Trophoblast cell (in vitro differentiated cells and primary cell): ENCODE results near the gene ATL2.

Experiments
- DNase-seq, 2 donors: peaks; one replicate each; pipeline ENCODE4 v3.0.0-alpha.2; 2016
- H2AFZ ChIP-seq: 2 replicates; pipeline ENCODE4 v1.6.1; 2013; ENCODE audit warnings: low read length, moderate library complexity, mild to moderate bottlenecking; ENCODE audit not compliant: insufficient read depth, poor library complexity
- H2AK5ac ChIP-seq: 2 replicates; pipeline ENCODE4 v1.6.1; 2013; ENCODE audit warnings: mild to moderate bottlenecking, low read length
- H2BK120ac ChIP-seq: 2 replicates; pipeline ENCODE4 v1.6.1; 2013; ENCODE audit warnings: low read length, mild to moderate bottlenecking, moderate library complexity; ENCODE audit not compliant: insufficient read depth, poor library complexity
- H2BK12ac ChIP-seq: 2 replicates; pipeline ENCODE4 v1.6.1; 2013; ENCODE audit warnings: mild to moderate bottlenecking, low read length, moderate library complexity
- H2BK5ac ChIP-seq: 2 replicates; pipeline ENCODE4 v1.6.1; 2013; ENCODE audit warnings: low read length, low read depth, moderate library complexity, mild to moderate bottlenecking; ENCODE audit not compliant: poor library complexity
- H3K14ac ChIP-seq: 2 replicates; pipeline ENCODE4 v1.6.1; 2013; ENCODE audit warnings: mild to moderate bottlenecking, low read length
- H3K18ac ChIP-seq: 2 replicates; pipeline ENCODE4 v1.6.1; 2013; ENCODE audit warnings: mild to moderate bottlenecking, low read length
- H3K23ac ChIP-seq: 2 replicates; pipeline ENCODE4 v1.6.1; 2013; ENCODE audit warnings: low read length
- H3K27ac ChIP-seq: 2 replicates; pipeline ENCODE4 v1.5.1; 2013; ENCODE audit warnings: low read depth, mild to moderate bottlenecking, inconsistent platforms, low read length, moderate library complexity
- H3K27me3 ChIP-seq: 2 replicates; pipeline ENCODE4 v1.6.1; 2013; ENCODE audit warnings: inconsistent platforms, mild to moderate bottlenecking, low read length, moderate library complexity; ENCODE audit not compliant: insufficient read depth
- H3K36me3 ChIP-seq, 2 experiments: 1 replicate in 1 of 2; 2 replicates in 1 of 2; pipeline ENCODE4 v1.6.1; 2013; ENCODE audit warnings: low read length in 2 of 2, mild to moderate bottlenecking in 2 of 2, moderate library complexity in 1 of 2; ENCODE audit not compliant: insufficient read depth in 2 of 2, control insufficient read depth in 1 of 2
- H3K4ac ChIP-seq: 2 replicates; pipeline ENCODE4 v1.6.1; 2013; ENCODE audit warnings: low read depth, mild to moderate bottlenecking, low read length, moderate library complexity
- H3K4me1 ChIP-seq, 2 experiments: 1 replicate in 1 of 2; 2 replicates in 1 of 2; pipeline ENCODE4 v1.6.1; 2013; ENCODE audit warnings: low read length in 2 of 2, mild to moderate bottlenecking in 2 of 2, moderate library complexity in 1 of 2; ENCODE audit not compliant: insufficient read depth in 2 of 2, control insufficient read depth in 1 of 2
- H3K4me2 ChIP-seq: 2 replicates; pipeline ENCODE4 v1.6.1; 2013; ENCODE audit warnings: inconsistent platforms, mild to moderate bottlenecking, low read length, moderate library complexity
- H3K4me3 ChIP-seq: 2 replicates; pipeline ENCODE4 v1.5.1; 2013; ENCODE audit warnings: mild to moderate bottlenecking, low read depth, low read length, inconsistent platforms
- H3K79me1 ChIP-seq: one replicate; pipeline ENCODE4 v1.6.1; 2013; ENCODE audit warnings: low read length
- H3K79me2 ChIP-seq: 2 replicates; pipeline ENCODE4 v1.6.1; 2013; ENCODE audit warnings: low read length, mild to moderate bottlenecking; ENCODE audit not compliant: control insufficient read depth, insufficient read depth, poor library complexity
- H3K9ac ChIP-seq: 2 replicates; pipeline ENCODE4 v1.6.1; 2013; ENCODE audit warnings: mild to moderate bottlenecking, low read length
- H3K9me3 ChIP-seq: 2 replicates; pipeline ENCODE4 v1.6.1; 2013; ENCODE audit warnings: low read depth, mild to moderate bottlenecking, control low read depth, inconsistent platforms, low read length; ENCODE audit not compliant: insufficient read depth
- H4K12ac ChIP-seq: 2 replicates; pipeline ENCODE4 v1.6.1; 2013; ENCODE audit warnings: low read depth, mild to moderate bottlenecking, low read length, moderate library complexity
- H4K8ac ChIP-seq: 2 replicates; pipeline ENCODE4 v1.6.1; 2013; ENCODE audit warnings: low read depth, mild to moderate bottlenecking, low read length, moderate library complexity
- H4K91ac ChIP-seq: one replicate; pipeline ENCODE4 v1.6.1; 2013; ENCODE audit warnings: low read depth, mild to moderate bottlenecking, low read length, moderate library complexity
- WGBS: extraction: QIAGEN DNeasy Blood & Tissue Kit; methylation state at CpG from one replicate; pipeline ENCODE4 v1.1.7; 2013; ENCODE audit warnings: missing lambda C conversion rate; ENCODE audit not compliant: insufficient read length, insufficient coverage; ENCODE audit errors: extremely low coverage; 5-methylcytosine and 5-hydroxymethylcytosine counted together

Gene ATL2

GRCh38 chr2:38255211-38255610, 121.9 kb downstream of the ATL2 start:
- H4K91ac ChIP-seq: no peak overlapping the region
- H3K79me2 ChIP-seq: no peaks in the 10 kb centered on the region
- H3K23ac ChIP-seq: no peak overlapping the region
- H3K14ac ChIP-seq: no peak overlapping the region
- no peaks in the 10 kb centered on the region for H3K36me3 ChIP-seq
- H3K4ac ChIP-seq: no peak overlapping the region
- H3K18ac ChIP-seq: no peak overlapping the region
- no peak overlapping the region for H2BK5ac ChIP-seq
- H4K12ac ChIP-seq: no peak overlapping the region
- H4K8ac ChIP-seq: no peak overlapping the region
- H3K4me1 ChIP-seq: no peaks in the 10 kb centered on the region
- H2BK12ac ChIP-seq: no peak overlapping the region
- no peak overlapping the region for H2BK120ac ChIP-seq
- H3K79me1 ChIP-seq: no peaks in the 10 kb centered on the region
- no peak overlapping the region for H3K4me3 ChIP-seq
- no peaks in the 10 kb centered on the region for H3K9me3 ChIP-seq
- no peak overlapping the region for H3K9ac ChIP-seq
- no peak overlapping the region for H3K27ac ChIP-seq
- H2AK5ac ChIP-seq: no peak overlapping the region
- no peak for DNase-seq
- H3K4me2 ChIP-seq: no peak overlapping the region
- no CpG with 5 or more reads among the region's 3 CpGs for WGBS
- no peaks in the 10 kb centered on the region for H3K27me3 ChIP-seq
- no peak overlapping the region for H2AFZ ChIP-seq

GRCh38 chr2:38254796-38255195, 122.3 kb downstream of the ATL2 start:
- Histone ChIP-seq H3K23ac (no peak overlapping the region), H3K4me1 (no peaks in the 10 kb centered on the region), H3K27me3 (no peaks in the 10 kb centered on the region), H3K27ac (no peak overlapping the region), H2AFZ (no peak overlapping the region), H2AK5ac (no peak overlapping the region), H3K4ac (no peak overlapping the region), H3K18ac (no peak overlapping the region), H3K36me3 (no peaks in the 10 kb centered on the region), H2BK5ac (no peak overlapping the region), H3K4me2 (no peak overlapping the region), H4K91ac (no peak overlapping the region), H3K79me1 (no peaks in the 10 kb centered on the region), H3K14ac (no peak overlapping the region), H2BK120ac (no peak overlapping the region), H3K9ac (no peak overlapping the region), H3K9me3 (no peaks in the 10 kb centered on the region), H2BK12ac (no peak overlapping the region), H4K12ac (no peak overlapping the region), H3K4me3 (no peak overlapping the region), H4K8ac (no peak overlapping the region), H3K79me2 (no peaks in the 10 kb centered on the region)
- WGBS: no CpG with 5 or more reads among the region's 5 CpGs
- no peak for DNase-seq

DNA sequence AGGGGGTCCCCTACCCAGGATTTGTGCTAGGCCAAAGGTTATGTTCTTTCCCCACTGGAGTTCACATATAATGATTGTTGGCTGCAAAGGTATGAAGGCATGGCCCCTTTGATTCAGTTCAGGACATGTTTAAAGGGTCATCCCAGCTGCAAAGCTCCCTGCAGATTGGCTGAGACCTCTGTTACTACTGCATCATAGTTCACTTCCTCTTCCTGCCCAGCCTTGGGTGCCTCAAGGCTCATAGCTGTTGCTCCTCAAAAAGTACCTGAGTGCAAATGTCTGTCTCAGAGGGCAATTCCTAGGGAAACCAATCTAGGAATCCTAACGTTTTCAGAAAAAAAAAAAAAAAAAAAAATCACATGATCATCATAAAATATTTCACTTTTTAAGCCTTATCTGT, 125.1 kb downstream of the ATL2 start:
- Histone ChIP-seq H3K9me3 (no peaks in the 10 kb centered on the region), H4K12ac (no peak overlapping the region), H3K4me3 (no peak overlapping the region), H2AFZ (no peak overlapping the region), H3K36me3 (no peaks in the 10 kb centered on the region), H4K8ac (no peak overlapping the region), H2AK5ac (no peak overlapping the region), H2BK120ac (no peak overlapping the region), H3K27me3 (no peaks in the 10 kb centered on the region), H3K14ac (no peak overlapping the region), H3K4me2 (no peak overlapping the region), H3K4ac (no peak overlapping the region), H4K91ac (no peak overlapping the region), H3K79me1 (no peaks in the 10 kb centered on the region), H3K18ac (no peak overlapping the region), H3K23ac (no peak overlapping the region), H3K9ac (no peak overlapping the region), H3K79me2 (no peaks in the 10 kb centered on the region), H2BK12ac (no peak overlapping the region), H2BK5ac (no peak overlapping the region), H3K4me1 (peaks cover 0 to 2% of the 10 kb centered on the region in 2 experiments), H3K27ac (no peak overlapping the region)
- DNase-seq: no peak
- WGBS: no CpG with 5 or more reads among the region's 1 CpG

DNA sequence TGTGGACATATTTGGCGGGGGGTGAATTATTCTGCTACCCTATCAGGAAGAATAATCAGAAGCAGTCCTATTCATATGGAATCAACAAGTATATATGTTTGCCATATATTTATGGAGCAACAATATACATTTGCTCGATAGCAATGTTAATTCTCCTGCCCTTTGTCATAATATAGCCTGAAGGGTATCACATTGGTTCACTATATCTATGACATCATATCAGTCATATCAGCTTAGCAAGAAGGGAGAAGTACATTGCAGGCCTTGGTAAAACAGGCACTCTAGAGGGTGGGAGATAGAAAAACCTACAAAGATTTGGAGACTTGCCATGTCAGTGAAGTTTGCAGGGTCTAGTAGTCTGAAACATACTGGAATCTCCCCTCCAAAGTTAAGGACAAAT, 128.4 kb downstream of the ATL2 start:
- Histone ChIP-seq H3K79me1 (no peaks in the 10 kb centered on the region), H4K91ac (no peak overlapping the region), H2BK12ac (no peak overlapping the region), H2AK5ac (no peak overlapping the region), H3K4ac (no peak overlapping the region), H3K9me3 (peaks cover 2% of the 10 kb centered on the region), H4K8ac (no peak overlapping the region), H3K4me2 (no peak overlapping the region), H3K18ac (no peak overlapping the region), H3K4me1 (peaks cover 0 to 15% of the 10 kb centered on the region in 2 experiments), H3K23ac (no peak overlapping the region), H3K27ac (no peak overlapping the region), H3K79me2 (no peaks in the 10 kb centered on the region), H2BK120ac (no peak overlapping the region), H2AFZ (no peak overlapping the region), H4K12ac (no peak overlapping the region), H3K14ac (no peak overlapping the region), H3K4me3 (no peak overlapping the region), H3K27me3 (no peaks in the 10 kb centered on the region), H2BK5ac (no peak overlapping the region), H3K36me3 (no peaks in the 10 kb centered on the region), H3K9ac (no peak overlapping the region)
- no CpG with 5 or more reads among the region's 2 CpGs for WGBS
- no peak for DNase-seq
